HG03045 (cell line): ENCODE measurements around the gene CMPK2.

ENCODE experiments used
- ATAC-seq: cut with Tn5 transposase; IDR thresholded peaks from one replicate; pipeline ENCODE4 v1.9.1; 2021; ENCODE audit warnings: mild to moderate bottlenecking, moderate library complexity; ENCODE audit not compliant: unreplicated experiment

The CMPK2 gene

GRCh38 chr2:6813573-6813972 is 52.1 kb downstream of the CMPK2 start:
- ATAC-seq, result no peak

GRCh38 chr2:6812857-6813530 is 52.7 kb downstream of the CMPK2 start:
- ATAC-seq, result no peak

GRCh38 chr2:6810961-6811360 is 54.7 kb downstream of the CMPK2 start:
- no peak for ATAC-seq

GRCh38 chr2:6808426-6808825 is 57.3 kb downstream of the CMPK2 start:
- ATAC-seq, result no peak

- ATAC-seq, result no peak
These were observed 59.1 kb downstream of the CMPK2 start for GRCh38 chr2:6806604-6807003.

- no peak for ATAC-seq
These were observed 65.2 kb downstream of the CMPK2 start for GRCh38 chr2:6800553-6800952.
